CD4-positive, alpha-beta memory T cell (primary cell): ENCODE data around the gene KIAA1958. TPM values are rescaled to one million over a fixed set of nuclear protein-coding genes. Genes with fewer than 3 reads are reported as not detected.
A peak's percentile ranks its signal among the peaks of the same experiment; 100 is the strongest.
"Not testable (repeated sequence)": the region's sequence is repeated elsewhere in the genome, so short reads cannot be mapped to it uniquely, and the experiment has no call there.

Experiments used
- CTCF ChIA-PET: fragments of 350-600 bp; sonication (Branson Sonifier 250); formaldehyde crosslinking; loops from one replicate; lab custom pipeline; 2021; ENCODE audit warnings: inconsistent platforms; ENCODE audit not compliant: partially characterized antibody; lab: Charles Lee
- POLR2A ChIA-PET: fragments of 350-600 bp; sonication (Branson Sonifier 250); formaldehyde crosslinking; loops from one replicate; lab custom pipeline; 2021; ENCODE audit not compliant: partially characterized antibody; lab: Charles Lee
- DNase-seq, 5 donors: peaks; one replicate each; pipeline versions ENCODE4 v3.0.0 to v3.0.0-alpha.2; 2020 to 2022; ENCODE audit warnings: mixed read lengths in 1 of 5
- H3K27ac ChIP-seq: one replicate; pipeline ENCODE4 v1.7.0; 2013; ENCODE audit warnings: low read depth, low read length
- H3K27me3 ChIP-seq: 2 replicates; pipeline ENCODE4 v1.7.0; 2013; ENCODE audit warnings: mild to moderate bottlenecking, low read length, moderate library complexity; ENCODE audit not compliant: insufficient read depth
- H3K36me3 ChIP-seq: 2 replicates; pipeline ENCODE4 v1.7.0; 2013; ENCODE audit warnings: mild to moderate bottlenecking, low read length, moderate library complexity; ENCODE audit not compliant: insufficient read depth
- H3K4me1 ChIP-seq: 2 replicates; pipeline ENCODE4 v1.7.0; 2013; ENCODE audit warnings: mild to moderate bottlenecking, low read length, moderate library complexity; ENCODE audit not compliant: insufficient read depth
- H3K4me3 ChIP-seq, 2 donors: one replicate each; pipeline ENCODE4 v1.7.0; 2013; ENCODE audit warnings: low read length in 2 of 2, mild to moderate bottlenecking in 1 of 2
- H3K9me3 ChIP-seq, 2 donors: one replicate each; pipeline ENCODE4 v1.7.0; 2013; ENCODE audit warnings: low read length in 2 of 2, control low read depth in 1 of 2; ENCODE audit not compliant: control insufficient read depth in 1 of 2
- H3K27ac Mint-ChIP-seq, 7 donors: one replicate each; pipeline ENCODE4 v1.8.0; 2020 to 2021; ENCODE audit warnings: mixed read lengths in 7 of 7, mild to moderate bottlenecking in 6 of 7, inconsistent platforms in 3 of 7, moderate library complexity in 3 of 7
- H3K27me3 Mint-ChIP-seq, 2 donors: one replicate each; pipeline ENCODE4 v1.8.0; 2020 to 2021; ENCODE audit warnings: mixed read lengths in 2 of 2
- H3K36me3 Mint-ChIP-seq, 2 donors: one replicate each; pipeline ENCODE4 v1.8.0; 2020 to 2021; ENCODE audit warnings: mixed read lengths in 2 of 2, inconsistent platforms in 1 of 2, mild to moderate bottlenecking in 1 of 2
- H3K4me1 Mint-ChIP-seq, 4 donors: one replicate each; pipeline ENCODE4 v1.8.0; 2020 to 2021; ENCODE audit warnings: mixed read lengths in 4 of 4, mild to moderate bottlenecking in 1 of 4
- H3K4me3 Mint-ChIP-seq, 8 donors: one replicate each; pipeline ENCODE4 v1.8.0; 2020 to 2021; ENCODE audit warnings: mixed read lengths in 8 of 8, mild to moderate bottlenecking in 7 of 8, moderate library complexity in 6 of 8, inconsistent platforms in 3 of 8
- H3K9me3 Mint-ChIP-seq, 8 donors: one replicate each; pipeline ENCODE4 v1.8.0; 2020 to 2021; ENCODE audit warnings: mixed read lengths in 8 of 8, mild to moderate bottlenecking in 5 of 8, inconsistent platforms in 3 of 8, moderate library complexity in 1 of 8
- intact Hi-C: fragments of 100-400 bp; cut with micrococcal nuclease; formaldehyde crosslinking; loops from one replicate; pipeline ENCODE4 v1.15.1; 2023
- polyA plus RNA-seq, 2 donors: library from polyadenylated mRNA; unstranded; fragments of 300-500 nt; fragmentation: Illumina TruSeq; gene quantifications; one replicate each; pipeline ENCODE4 v1.2.3, GENCODE V29; 2021
- total RNA-seq, 2 experiments: library from RNA; stranded (reverse); gene quantifications; one replicate each; pipeline ENCODE4 v1.2.3, GENCODE V29; 2021

The KIAA1958 gene
- total and polyA plus RNA-seq, 4 experiments from 2014 or later, result 0.63 to 5.1 (median 2.8) TPM

GRCh38 chr9:112506571-112506970 is 19.9 kb downstream of the KIAA1958 start:
- intact Hi-C loops, result no loop called here
- Histone ChIP-seq H3K4me1 (no peaks in the 10 kb centered on the region), H3K9me3 (no peaks in the 10 kb centered on the region), H3K4me3 (no peak overlapping the region), H3K27me3 (no peaks in the 10 kb centered on the region), H3K36me3 (no peaks in the 10 kb centered on the region), H3K27ac (no peak overlapping the region)
- no peak for DNase-seq
- peak overlapping the region in 1 of 7 donors; percentile 37 for H3K27ac Mint-ChIP-seq
- peaks cover 0 to 1% (median 0%) of the 10 kb centered on the region in 8 donors for H3K9me3 Mint-ChIP-seq
- H3K4me3 Mint-ChIP-seq, result no peak overlapping the region
- no peaks in the 10 kb centered on the region for H3K27me3 Mint-ChIP-seq
- POLR2A ChIA-PET, result no interaction called here
- peaks cover 0 to 1% (median 0%) of the 10 kb centered on the region in 4 donors for H3K4me1 Mint-ChIP-seq
- no peaks in the 10 kb centered on the region for H3K36me3 Mint-ChIP-seq
- CTCF ChIA-PET, result no interaction called here

DNA sequence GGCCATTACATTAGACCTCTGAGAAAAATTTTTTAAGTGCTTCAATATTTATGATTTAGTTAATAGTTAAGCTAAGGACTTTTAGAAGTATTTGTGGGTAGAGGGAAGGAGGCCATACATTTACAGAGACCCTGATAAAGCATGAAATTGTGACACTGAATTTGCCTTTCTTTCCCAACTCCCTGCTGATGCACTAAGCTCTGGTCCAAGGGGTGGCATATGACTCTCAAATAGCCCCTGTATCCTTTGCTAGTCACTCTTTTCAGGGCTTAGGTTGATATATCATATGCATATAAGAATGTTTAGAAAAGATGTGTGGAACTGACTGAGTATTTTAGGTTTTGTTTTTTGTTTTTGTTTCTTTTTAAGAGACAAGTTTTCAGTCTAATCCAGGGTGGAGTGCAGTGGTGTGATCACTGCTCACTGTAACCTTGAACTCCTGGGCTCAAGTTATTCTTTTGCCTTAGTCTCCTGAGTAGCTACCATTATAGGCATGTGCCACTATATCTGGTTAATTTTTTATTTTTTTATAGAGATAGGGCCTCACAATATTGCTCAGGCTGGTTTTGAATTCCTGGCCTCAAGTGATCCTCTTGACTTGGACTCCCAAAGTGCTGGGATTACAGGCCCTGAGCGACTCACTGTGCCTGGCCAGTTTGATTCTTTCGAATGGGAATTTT is 20.5 kb downstream of the KIAA1958 start:
- intact Hi-C loops, result no loop called here
- Mint-ChIP-seq H3K9me3 (peaks cover 0 to 1% (median 0%) of the 10 kb centered on the region in 8 donors), H3K4me1 (peaks cover 0 to 1% (median 0%) of the 10 kb centered on the region in 4 donors), H3K27me3 (no peaks in the 10 kb centered on the region), H3K4me3 (no peak overlapping the region), H3K27ac (no peak overlapping the region), H3K36me3 (no peaks in the 10 kb centered on the region)
- CTCF ChIA-PET, result no interaction called here
- no peaks in the 10 kb centered on the region for H3K36me3 ChIP-seq
- H3K4me3 ChIP-seq, result no peak overlapping the region
- H3K27ac ChIP-seq, result no peak overlapping the region
- no peak for DNase-seq
- H3K4me1 ChIP-seq, result no peaks in the 10 kb centered on the region
- no peaks in the 10 kb centered on the region for H3K9me3 ChIP-seq
- H3K27me3 ChIP-seq, result no peaks in the 10 kb centered on the region
- POLR2A ChIA-PET, result no interaction called here

DNA sequence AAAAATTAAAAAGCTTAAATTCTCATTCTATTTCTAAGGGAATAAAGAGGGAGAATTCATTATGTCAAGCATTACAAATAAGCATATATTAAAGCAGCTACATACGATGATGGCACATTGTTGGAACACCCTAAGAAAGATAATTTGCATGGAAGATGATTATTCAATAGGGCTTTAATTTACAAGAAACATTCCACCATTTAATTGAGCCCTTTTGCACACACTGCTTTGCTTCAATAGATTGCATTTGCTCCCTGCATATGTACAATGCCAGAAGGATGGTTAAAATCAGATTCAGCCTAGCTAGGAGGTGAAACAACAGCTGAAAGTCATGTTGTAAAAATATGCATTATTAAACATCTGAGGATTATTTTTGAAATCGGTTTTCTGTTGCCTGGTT is 21.8 kb downstream of the KIAA1958 start:
- Mint-ChIP-seq H3K9me3 (no peaks in the 10 kb centered on the region), H3K36me3 (no peaks in the 10 kb centered on the region), H3K4me3 (no peak overlapping the region), H3K27me3 (no peaks in the 10 kb centered on the region), H3K4me1 (peaks cover 0 to 1% (median 0%) of the 10 kb centered on the region in 4 donors), H3K27ac (no peak overlapping the region)
- Histone ChIP-seq H3K27ac (no peak overlapping the region), H3K4me1 (no peaks in the 10 kb centered on the region), H3K27me3 (no peaks in the 10 kb centered on the region), H3K9me3 (no peaks in the 10 kb centered on the region), H3K36me3 (no peaks in the 10 kb centered on the region), H3K4me3 (no peak overlapping the region)
- intact Hi-C loops, result no loop called here
- DNase-seq, result no peak
- CTCF ChIA-PET, result interaction anchor here (0.7 kb wide), 1 partner anchor 1771 kb away, joined by 3 read pairs; no protein-coding TSS in a partner anchor
- POLR2A ChIA-PET, result no interaction called here

- H3K4me3 Mint-ChIP-seq, H3K27ac Mint-ChIP-seq, H3K9me3 Mint-ChIP-seq, H3K36me3 Mint-ChIP-seq, DNase-seq, H3K4me1 Mint-ChIP-seq, H3K36me3 ChIP-seq, H3K4me3 ChIP-seq, H3K27me3 ChIP-seq, CTCF ChIA-PET, H3K27ac ChIP-seq, H3K9me3 ChIP-seq, POLR2A ChIA-PET, H3K4me1 ChIP-seq, H3K27me3 Mint-ChIP-seq, intact Hi-C loops: not testable (repeated sequence)
Observed at GRCh38 chr9:112512377-112512776, 25.8 kb downstream of the KIAA1958 start.

GRCh38 chr9:112516769-112517168 is 30.1 kb downstream of the KIAA1958 start:
- Mint-ChIP-seq H3K9me3 (no peaks in the 10 kb centered on the region), H3K4me1 (no peaks in the 10 kb centered on the region), H3K27ac (no peak overlapping the region), H3K4me3 (no peak overlapping the region), H3K27me3 (no peaks in the 10 kb centered on the region), H3K36me3 (no peaks in the 10 kb centered on the region)
- Histone ChIP-seq H3K36me3 (no peaks in the 10 kb centered on the region), H3K27ac (no peak overlapping the region), H3K27me3 (no peaks in the 10 kb centered on the region), H3K4me1 (no peaks in the 10 kb centered on the region), H3K9me3 (no peaks in the 10 kb centered on the region), H3K4me3 (no peak overlapping the region)
- no peak for DNase-seq
- ChIA-PET POLR2A (interaction anchor here (0.6 kb wide), 2 partner anchors 9 to 222 kb away, joined by 3 to 4 read pairs; no protein-coding TSS in a partner anchor), CTCF (no interaction called here)
- intact Hi-C loops, result no loop called here

DNA sequence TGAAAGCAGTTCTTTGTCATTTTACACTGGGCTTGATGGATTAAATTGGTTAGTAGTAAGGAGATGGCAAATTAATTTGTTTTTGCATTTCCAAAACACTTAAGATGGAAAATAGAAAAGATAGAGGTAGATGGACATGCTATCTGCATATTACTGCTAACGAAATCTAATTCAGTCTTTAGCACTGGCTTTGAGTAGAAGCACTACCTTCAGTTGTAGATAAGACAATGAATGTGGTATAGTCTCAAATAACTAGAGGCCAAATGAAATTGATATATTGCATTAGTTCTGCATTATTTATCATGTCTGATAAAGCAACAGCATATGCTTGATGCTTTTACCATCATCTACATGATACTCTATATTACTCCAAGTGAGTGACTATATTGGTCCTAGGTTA is 33.4 kb downstream of the KIAA1958 start:
- Histone ChIP-seq H3K9me3 (no peaks in the 10 kb centered on the region), H3K4me3 (no peak overlapping the region), H3K4me1 (no peaks in the 10 kb centered on the region), H3K36me3 (no peaks in the 10 kb centered on the region), H3K27me3 (no peaks in the 10 kb centered on the region), H3K27ac (no peak overlapping the region)
- ChIA-PET POLR2A (no interaction called here), CTCF (no interaction called here)
- H3K27ac Mint-ChIP-seq, result no peak overlapping the region
- H3K36me3 Mint-ChIP-seq, result no peaks in the 10 kb centered on the region
- DNase-seq, result no peak
- peaks cover 0 to 2% of the 10 kb centered on the region in 2 donors for H3K27me3 Mint-ChIP-seq
- intact Hi-C loops, result no loop called here
- H3K4me1 Mint-ChIP-seq, result no peaks in the 10 kb centered on the region
- no peaks in the 10 kb centered on the region for H3K9me3 Mint-ChIP-seq
- no peak overlapping the region for H3K4me3 Mint-ChIP-seq

DNA sequence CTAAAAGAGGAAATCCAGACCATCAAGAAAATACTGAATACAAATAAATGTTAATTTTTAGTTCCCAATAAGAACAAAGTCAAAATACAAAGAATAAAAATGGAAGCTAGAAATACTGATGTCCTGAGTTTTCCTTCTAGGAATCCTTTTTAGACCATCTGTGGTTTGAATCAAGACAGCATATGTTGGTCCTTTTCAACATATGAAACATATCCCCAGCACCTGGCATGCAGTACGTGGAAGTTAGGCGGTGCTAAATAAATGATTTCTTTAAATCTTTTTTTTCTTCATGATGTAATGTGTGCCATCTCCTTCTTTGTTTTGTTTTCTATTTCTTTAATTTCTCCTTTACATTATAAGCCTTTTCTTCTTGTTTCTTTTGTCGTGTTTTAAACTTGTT is 34.0 kb downstream of the KIAA1958 start:
- no peaks in the 10 kb centered on the region for H3K27me3 ChIP-seq
- Mint-ChIP-seq H3K4me1 (no peaks in the 10 kb centered on the region), H3K27me3 (peaks cover 0 to 2% of the 10 kb centered on the region in 2 donors), H3K36me3 (no peaks in the 10 kb centered on the region), H3K9me3 (no peaks in the 10 kb centered on the region), H3K4me3 (no peak overlapping the region), H3K27ac (no peak overlapping the region)
- no peak for DNase-seq
- H3K27ac ChIP-seq, result no peak overlapping the region
- no peaks in the 10 kb centered on the region for H3K36me3 ChIP-seq
- no peak overlapping the region for H3K4me3 ChIP-seq
- intact Hi-C loops, result no loop called here
- no peaks in the 10 kb centered on the region for H3K4me1 ChIP-seq
- no peaks in the 10 kb centered on the region for H3K9me3 ChIP-seq
- CTCF ChIA-PET, result no interaction called here
- POLR2A ChIA-PET, result no interaction called here
